Esophagus squamous epithelium (tissue), 4 donors: ENCODE measurements around the gene LRRC61.

Experiments used
- POLR2A ChIP-seq, 4 donors: fragments of 450-650 bp; IDR thresholded peaks; one replicate each; pipeline ENCODE4 v1.6.1; 2017; ENCODE audit warnings: antibody characterized with exemption in 4 of 4, mild to moderate bottlenecking in 4 of 4, moderate library complexity in 3 of 4
- TF ChIP-seq, protein P1 (sequence below), 6 experiments: fragments of 450-650 bp in 4 of 6; fragments of 200-600 bp in 2 of 6; sonication (generic) in 2 of 6; IDR thresholded peaks; one replicate each; pipeline ENCODE4 v1.5.1; 2016 to 2019; ENCODE audit warnings: antibody characterized with exemption in 6 of 6, mild to moderate bottlenecking in 4 of 6, moderate library complexity in 4 of 6

DNA sequence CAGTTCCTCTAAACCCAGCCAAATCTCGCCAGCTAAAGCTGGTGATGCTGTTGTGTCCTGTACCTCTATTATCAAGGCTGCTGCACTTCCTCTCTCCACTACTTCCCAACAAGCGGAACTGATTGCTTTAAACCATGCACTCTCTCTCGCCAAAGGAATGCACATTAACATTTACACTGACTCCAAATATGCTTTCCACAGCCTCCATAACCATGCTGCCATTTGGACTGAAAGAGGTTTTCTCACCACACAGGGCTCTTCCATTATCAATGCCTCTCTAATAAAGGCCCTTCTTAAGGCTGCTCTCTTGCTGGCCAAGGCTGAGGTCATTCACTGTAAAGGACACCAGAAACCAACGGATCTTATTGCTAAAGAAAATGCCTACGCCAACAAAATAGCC, 11.4 kb upstream of the LRRC61 start:
- TF ChIP-seq, protein P1, sequence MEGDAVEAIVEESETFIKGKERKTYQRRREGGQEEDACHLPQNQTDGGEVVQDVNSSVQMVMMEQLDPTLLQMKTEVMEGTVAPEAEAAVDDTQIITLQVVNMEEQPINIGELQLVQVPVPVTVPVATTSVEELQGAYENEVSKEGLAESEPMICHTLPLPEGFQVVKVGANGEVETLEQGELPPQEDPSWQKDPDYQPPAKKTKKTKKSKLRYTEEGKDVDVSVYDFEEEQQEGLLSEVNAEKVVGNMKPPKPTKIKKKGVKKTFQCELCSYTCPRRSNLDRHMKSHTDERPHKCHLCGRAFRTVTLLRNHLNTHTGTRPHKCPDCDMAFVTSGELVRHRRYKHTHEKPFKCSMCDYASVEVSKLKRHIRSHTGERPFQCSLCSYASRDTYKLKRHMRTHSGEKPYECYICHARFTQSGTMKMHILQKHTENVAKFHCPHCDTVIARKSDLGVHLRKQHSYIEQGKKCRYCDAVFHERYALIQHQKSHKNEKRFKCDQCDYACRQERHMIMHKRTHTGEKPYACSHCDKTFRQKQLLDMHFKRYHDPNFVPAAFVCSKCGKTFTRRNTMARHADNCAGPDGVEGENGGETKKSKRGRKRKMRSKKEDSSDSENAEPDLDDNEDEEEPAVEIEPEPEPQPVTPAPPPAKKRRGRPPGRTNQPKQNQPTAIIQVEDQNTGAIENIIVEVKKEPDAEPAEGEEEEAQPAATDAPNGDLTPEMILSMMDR (IDR thresholded peaks at IDR 0.05): no peak
- TF ChIP-seq POLR2A (IDR thresholded peaks at IDR 0.05): no peak
